Lung (tissue), 12 donors: Measurements from ENCODE around the gene TLCD1. TPM values are rescaled to one million over a fixed set of nuclear protein-coding genes. Genes with fewer than 3 reads are reported as not detected.
A peak's percentile ranks its signal among the peaks of the same experiment; 100 is the strongest.

ENCODE experiments used
- ATAC-seq: fragments of 200-7000 bp; cut with Tn5 transposase; one replicate; pipeline ENCODE4 v1.9.1; 2020; ENCODE audit warnings: moderate number of reproducible peaks; ENCODE audit not compliant: insufficient read depth, low FRiP score
- DNase-seq, 3 donors: peaks; one replicate each; pipeline ENCODE4 v3.0.0-alpha.2; 2013 to 2017
- H3K27ac ChIP-seq, 2 donors: one replicate each; pipeline ENCODE4 v1.5.1; 2013; ENCODE audit warnings: mild to moderate bottlenecking in 2 of 2, moderate library complexity in 2 of 2, control low read depth in 1 of 2, inconsistent platforms in 1 of 2, low read depth in 1 of 2, low read length in 1 of 2
- H3K27me3 ChIP-seq, 3 donors: one replicate each; pipeline ENCODE4 v1.5.1; 2013; ENCODE audit warnings: low read length in 2 of 3; ENCODE audit not compliant: control insufficient read depth in 3 of 3, insufficient read depth in 3 of 3
- H3K36me3 ChIP-seq, 4 donors: one replicate each; pipeline ENCODE4 v1.5.1; 2013; ENCODE audit warnings: low read length in 4 of 4, mild to moderate bottlenecking in 1 of 4, moderate library complexity in 1 of 4; ENCODE audit not compliant: control insufficient read depth in 4 of 4, insufficient read depth in 4 of 4
- H3K4me1 ChIP-seq, 5 donors: one replicate each; pipeline ENCODE4 v1.5.1; 2013; ENCODE audit warnings: low read length in 5 of 5, mild to moderate bottlenecking in 2 of 5, moderate library complexity in 1 of 5; ENCODE audit not compliant: control insufficient read depth in 5 of 5, insufficient read depth in 5 of 5
- H3K4me3 ChIP-seq: one replicate; pipeline ENCODE4 v1.5.1; 2013; ENCODE audit warnings: mild to moderate bottlenecking, control low read depth, moderate library complexity
- H3K9ac ChIP-seq, 2 donors: one replicate each; pipeline ENCODE4 v1.5.1; 2013; ENCODE audit warnings: low read length in 2 of 2, control low read depth in 1 of 2; ENCODE audit not compliant: insufficient read depth in 1 of 2
- H3K9me3 ChIP-seq, 4 donors: one replicate each; pipeline ENCODE4 v1.5.1; 2013; ENCODE audit warnings: low read length in 3 of 4, mild to moderate bottlenecking in 1 of 4, moderate library complexity in 1 of 4; ENCODE audit not compliant: control insufficient read depth in 4 of 4, insufficient read depth in 3 of 4
- WGBS, 2 donors: extraction: QIAGEN DNeasy Blood & Tissue Kit; methylation state at CpG; one replicate each; pipeline ENCODE4 v1.1.7; 2013; 5-methylcytosine and 5-hydroxymethylcytosine counted together
- polyA plus RNA-seq, 2 donors: library from polyadenylated mRNA; stranded (reverse); fragments of 200-250 nt; gene quantifications; one replicate each; pipeline ENCODE4 v1.2.1, GENCODE V29; 2013
- total RNA-seq, 2 donors: library from RNA; depleted of rRNA in 1 of 2; stranded (reverse); fragments of >200 nt in 1 of 2; gene quantifications; one replicate each; pipeline ENCODE4 v1.2.1, GENCODE V29; 2014 to 2021
- TF ChIP-seq, protein P1 (sequence below): IDR thresholded peaks from 2 replicates; pipeline ENCODE4 v1.5.1; 2012; ENCODE audit warnings: mild to moderate bottlenecking; ENCODE audit errors: control extremely low read depth, extremely low read depth
- donor health status: control.
- donor health status: control.
- donor health status: Bipolar disorder and iron deficiency.
- donor health status: healthy.
- donor health status: DM: yes; HTN: yes; CAD: no.

Gene TLCD1
- total and polyA plus RNA-seq, 4 donors: 3.8 to 42.0 (median 28.7) TPM

- no peak overlapping the region for H3K4me3 ChIP-seq
- DNase-seq: peak in 1 of 3 donors; percentile 54
- 32 to 35% methylated on average over 9 of the region's 9 CpGs for WGBS, 2 donors
- peaks cover 0 to 15% (median 4%) of the 10 kb centered on the region in 5 donors for H3K4me1 ChIP-seq
- no peaks in the 10 kb centered on the region for H3K9me3 ChIP-seq
- peak overlapping the region in 1 of 2 donors; percentile 56 for H3K27ac ChIP-seq
- TF ChIP-seq, protein P1, sequence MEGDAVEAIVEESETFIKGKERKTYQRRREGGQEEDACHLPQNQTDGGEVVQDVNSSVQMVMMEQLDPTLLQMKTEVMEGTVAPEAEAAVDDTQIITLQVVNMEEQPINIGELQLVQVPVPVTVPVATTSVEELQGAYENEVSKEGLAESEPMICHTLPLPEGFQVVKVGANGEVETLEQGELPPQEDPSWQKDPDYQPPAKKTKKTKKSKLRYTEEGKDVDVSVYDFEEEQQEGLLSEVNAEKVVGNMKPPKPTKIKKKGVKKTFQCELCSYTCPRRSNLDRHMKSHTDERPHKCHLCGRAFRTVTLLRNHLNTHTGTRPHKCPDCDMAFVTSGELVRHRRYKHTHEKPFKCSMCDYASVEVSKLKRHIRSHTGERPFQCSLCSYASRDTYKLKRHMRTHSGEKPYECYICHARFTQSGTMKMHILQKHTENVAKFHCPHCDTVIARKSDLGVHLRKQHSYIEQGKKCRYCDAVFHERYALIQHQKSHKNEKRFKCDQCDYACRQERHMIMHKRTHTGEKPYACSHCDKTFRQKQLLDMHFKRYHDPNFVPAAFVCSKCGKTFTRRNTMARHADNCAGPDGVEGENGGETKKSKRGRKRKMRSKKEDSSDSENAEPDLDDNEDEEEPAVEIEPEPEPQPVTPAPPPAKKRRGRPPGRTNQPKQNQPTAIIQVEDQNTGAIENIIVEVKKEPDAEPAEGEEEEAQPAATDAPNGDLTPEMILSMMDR: no peak
- H3K27me3 ChIP-seq: no peaks in the 10 kb centered on the region
- peaks cover 5 to 22% (median 17%) of the 10 kb centered on the region in 4 donors for H3K36me3 ChIP-seq
- no peak overlapping the region for H3K9ac ChIP-seq
- peak; percentile 43 for ATAC-seq
Observed at GRCh38 chr17:28760601-28761562, 34.8 kb upstream of the TLCD1 start.

- peaks cover 0 to 15% (median 4%) of the 10 kb centered on the region in 5 donors for H3K4me1 ChIP-seq
- TF ChIP-seq, protein P1: no peak
- DNase-seq: no peak
- no peaks in the 10 kb centered on the region for H3K9me3 ChIP-seq
- no peak overlapping the region for H3K27ac ChIP-seq
- 93 to 94% methylated on average over 18 of the region's 18 CpGs for WGBS, 2 donors
- H3K36me3 ChIP-seq: peaks cover 0 to 18% (median 14%) of the 10 kb centered on the region in 4 donors
- H3K27me3 ChIP-seq: no peaks in the 10 kb centered on the region
- no peak overlapping the region for H3K9ac ChIP-seq
- ATAC-seq: no peak
- no peak overlapping the region for H3K4me3 ChIP-seq
Observed at GRCh38 chr17:28759256-28759865, 33.3 kb upstream of the TLCD1 start.

DNA sequence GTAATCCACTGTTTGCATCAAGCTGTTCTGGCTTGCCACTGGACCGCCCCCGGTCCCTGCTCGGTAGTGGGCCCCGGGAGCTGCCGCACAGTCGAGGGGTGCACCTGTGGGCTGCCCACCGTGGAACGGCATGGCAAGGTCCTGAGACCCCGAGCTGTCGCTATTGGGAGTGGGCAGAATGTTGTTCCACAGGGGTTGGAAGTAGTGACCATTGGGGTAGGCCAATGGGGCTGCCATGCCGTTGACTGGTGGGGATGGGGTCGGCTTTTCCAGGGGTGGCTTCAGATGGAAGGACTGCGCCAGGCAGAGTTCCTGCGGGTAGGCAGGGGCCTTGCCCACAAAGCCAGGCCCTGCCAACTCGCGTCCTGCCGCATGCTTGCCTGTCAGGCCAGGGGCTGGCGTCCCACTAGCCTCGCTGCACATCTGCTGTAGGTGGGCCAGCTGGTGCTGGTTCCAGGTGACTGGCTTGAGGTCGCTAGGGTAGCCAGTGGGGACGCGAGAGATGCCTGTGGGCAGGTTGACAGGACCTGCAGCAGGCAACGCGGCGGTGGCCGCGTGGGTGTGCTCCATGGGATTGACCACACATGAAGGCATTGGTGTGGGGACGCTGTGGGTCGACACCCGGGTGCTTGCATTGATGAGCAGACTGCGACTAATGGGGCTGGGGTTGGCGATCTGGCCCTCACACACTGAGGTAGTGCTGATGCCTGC, 32.5 kb upstream of the TLCD1 start:
- Histone ChIP-seq H3K27me3 (no peaks in the 10 kb centered on the region), H3K9me3 (no peaks in the 10 kb centered on the region), H3K36me3 (peaks cover 0 to 17% (median 14%) of the 10 kb centered on the region in 4 donors), H3K27ac (no peak overlapping the region), H3K4me3 (no peak overlapping the region), H3K9ac (no peak overlapping the region), H3K4me1 (peaks cover 0 to 15% (median 4%) of the 10 kb centered on the region in 5 donors)
- TF ChIP-seq, protein P1: no peak
- DNase-seq (no peak), ATAC-seq (no peak)
- 97 to 98% methylated on average over 32 of the region's 32 CpGs for WGBS, 2 donors
